Measurements from ENCODE around the gene MECR.
"Not testable (repeated sequence)": the region's sequence is repeated elsewhere in the genome, so short reads cannot be mapped to it uniquely, and the experiment has no call there.

The MECR gene

DNA sequence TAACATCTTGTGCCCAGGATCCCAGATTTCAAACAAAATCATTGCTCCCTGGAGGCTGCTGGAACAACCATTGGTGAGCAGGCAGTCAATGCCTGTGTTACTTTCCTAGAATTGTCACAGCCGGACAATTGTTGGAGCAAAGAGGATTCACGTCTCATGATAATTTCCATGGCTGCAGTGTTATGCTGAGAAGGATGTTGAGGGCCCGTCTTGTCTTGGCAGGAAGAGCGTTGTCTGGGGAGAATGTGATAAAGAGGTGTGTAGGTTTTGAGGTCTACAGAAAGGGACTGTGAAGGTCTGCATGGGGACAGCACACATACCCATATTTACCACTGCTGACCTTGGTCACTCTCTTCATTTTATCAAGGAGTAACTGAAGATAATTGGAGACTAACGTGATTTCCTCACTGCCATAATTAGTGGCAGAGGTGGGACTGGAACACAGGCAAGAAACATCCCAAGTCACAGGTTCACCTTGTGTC is 6.3 kb downstream of the MECR start:
- no peak overlapping the region for H3K4me3 ChIP-seq (ENCODE audit: insufficient read depth in 1 of 2, low read depth in 1 of 2, low read length in 2 of 2)
- H3K9ac ChIP-seq (ENCODE audit: low read length) = no peak overlapping the region
- H4K8ac ChIP-seq (ENCODE audit: low read length) = no peak overlapping the region
- no peak overlapping the region for H2BK12ac ChIP-seq (ENCODE audit: low read length in 2 of 2)
- H3K36me3 ChIP-seq (ENCODE audit: control insufficient read depth in 1 of 2, insufficient read depth in 2 of 2, low read depth in 1 of 2, low read length in 2 of 2) = peaks cover 0 to 44% of the 10 kb centered on the region in 2 experiments
- H3K14ac ChIP-seq (ENCODE audit: low read length in 2 of 2) = no peak overlapping the region
- H3K27me3 ChIP-seq (ENCODE audit: control insufficient read depth in 1 of 2, insufficient read depth in 1 of 2, low read length in 2 of 2) = no peaks in the 10 kb centered on the region
- no peak overlapping the region for H3K27ac ChIP-seq (ENCODE audit: low read length, poor library complexity, severe bottlenecking)
- H2BK120ac ChIP-seq (ENCODE audit: low read depth, low read length) = no peak overlapping the region
- H2BK5ac ChIP-seq (ENCODE audit: low read depth, low read length, poor library complexity, severe bottlenecking) = no peak overlapping the region
- H4K91ac ChIP-seq (ENCODE audit: low read length) = no peak overlapping the region
- H3K9me3 ChIP-seq (ENCODE audit: control insufficient read depth, low read length) = no peaks in the 10 kb centered on the region
- H3K18ac ChIP-seq (ENCODE audit: low read depth in 1 of 2, low read length in 2 of 2) = no peak overlapping the region
- no peak overlapping the region for H2BK15ac ChIP-seq (ENCODE audit: low read depth, poor library complexity, severe bottlenecking)
- no peak overlapping the region for H3K4ac ChIP-seq (ENCODE audit: low read depth in 1 of 2, low read length in 2 of 2)
- no peak overlapping the region for H3K4me2 ChIP-seq (ENCODE audit: low read length, poor library complexity, severe bottlenecking)
- no peak overlapping the region for H3K23ac ChIP-seq (ENCODE audit: low read length in 2 of 2)
- peaks cover 17% of the 10 kb centered on the region for H3K4me1 ChIP-seq (ENCODE audit: control insufficient read depth, insufficient read depth, low read depth, low read length)
- peaks cover 42% of the 10 kb centered on the region for H3K79me1 ChIP-seq (replicated peaks; ENCODE audit: low read length, poor library complexity, severe bottlenecking)
- H2AK5ac ChIP-seq (ENCODE audit: low read length, severe bottlenecking) = peak overlapping the region; percentile 1
- WGBS = 100% methylated on average over 5 of the region's 5 CpGs
- DNase-seq = no peak
- H2AFZ ChIP-seq (ENCODE audit: low read depth, low read length) = no peak overlapping the region

GRCh38 chr1:29223521-29223920 is 7.2 kb downstream of the MECR start:
- Histone ChIP-seq H3K4me3 (ENCODE audit: insufficient read depth in 1 of 2, low read depth in 1 of 2, low read length in 2 of 2) (no peak overlapping the region), H2AFZ (ENCODE audit: low read depth, low read length) (no peak overlapping the region), H3K4ac (ENCODE audit: low read depth in 1 of 2, low read length in 2 of 2) (no peak overlapping the region), H2BK12ac (ENCODE audit: low read length in 2 of 2) (no peak overlapping the region), H2BK15ac (ENCODE audit: low read depth, poor library complexity, severe bottlenecking) (no peak overlapping the region), H3K79me1 (replicated peaks; ENCODE audit: low read length, poor library complexity, severe bottlenecking) (peaks cover 41% of the 10 kb centered on the region), H4K8ac (ENCODE audit: low read length) (no peak overlapping the region), H3K18ac (ENCODE audit: low read depth in 1 of 2, low read length in 2 of 2) (no peak overlapping the region), H2BK5ac (ENCODE audit: low read depth, low read length, poor library complexity, severe bottlenecking) (no peak overlapping the region), H3K27ac (ENCODE audit: low read length, poor library complexity, severe bottlenecking) (peak overlapping the region; percentile 14), H3K4me2 (ENCODE audit: low read length, poor library complexity, severe bottlenecking) (no peak overlapping the region), H3K4me1 (ENCODE audit: control insufficient read depth, insufficient read depth, low read depth, low read length) (peaks cover 17% of the 10 kb centered on the region), H3K27me3 (ENCODE audit: control insufficient read depth in 1 of 2, insufficient read depth in 1 of 2, low read length in 2 of 2) (no peaks in the 10 kb centered on the region), H3K36me3 (ENCODE audit: control insufficient read depth in 1 of 2, insufficient read depth in 2 of 2, low read depth in 1 of 2, low read length in 2 of 2) (peaks cover 0 to 50% of the 10 kb centered on the region in 2 experiments), H3K14ac (ENCODE audit: low read length in 2 of 2) (no peak overlapping the region), H3K9me3 (ENCODE audit: control insufficient read depth, low read length) (no peaks in the 10 kb centered on the region), H2BK120ac (ENCODE audit: low read depth, low read length) (no peak overlapping the region), H3K23ac (ENCODE audit: low read length in 2 of 2) (no peak overlapping the region), H2AK5ac (ENCODE audit: low read length, severe bottlenecking) (no peak overlapping the region), H4K91ac (ENCODE audit: low read length) (no peak overlapping the region), H3K9ac (ENCODE audit: low read length) (no peak overlapping the region)
- DNase-seq = no peak
- WGBS = 93% methylated on average over 6 of the region's 6 CpGs

DNA sequence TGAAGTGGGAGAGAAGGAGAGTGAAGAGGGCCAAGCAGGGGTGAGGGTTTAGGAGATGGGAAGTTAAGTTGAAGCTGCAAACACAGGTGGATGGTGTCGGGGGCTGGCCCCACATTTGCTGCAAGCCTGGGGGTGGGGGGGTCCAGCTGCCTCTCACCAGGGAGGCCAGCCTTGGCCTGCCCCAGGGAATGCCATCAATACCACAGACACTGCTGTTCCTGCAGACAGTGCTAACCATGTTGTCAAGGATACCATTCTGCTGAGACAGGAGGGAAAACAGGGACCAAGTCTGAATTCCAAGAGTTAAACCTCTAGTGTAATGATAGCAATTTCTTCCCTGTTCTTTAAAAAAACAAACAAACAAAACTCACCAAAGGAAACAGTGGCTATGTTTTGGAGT is 8.0 kb downstream of the MECR start:
- no CpG with 5 or more reads among the region's 1 CpG for WGBS
- Histone ChIP-seq H4K91ac (ENCODE audit: low read length) (no peak overlapping the region), H3K14ac (ENCODE audit: low read length in 2 of 2) (no peak overlapping the region), H3K9me3 (ENCODE audit: control insufficient read depth, low read length) (no peaks in the 10 kb centered on the region), H3K36me3 (ENCODE audit: control insufficient read depth in 1 of 2, insufficient read depth in 2 of 2, low read depth in 1 of 2, low read length in 2 of 2) (peaks cover 0 to 52% of the 10 kb centered on the region in 2 experiments), H2BK5ac (ENCODE audit: low read depth, low read length, poor library complexity, severe bottlenecking) (no peak overlapping the region), H2BK120ac (ENCODE audit: low read depth, low read length) (no peak overlapping the region), H3K4me3 (ENCODE audit: insufficient read depth in 1 of 2, low read depth in 1 of 2, low read length in 2 of 2) (no peak overlapping the region), H3K23ac (ENCODE audit: low read length in 2 of 2) (no peak overlapping the region), H4K8ac (ENCODE audit: low read length) (no peak overlapping the region), H3K9ac (ENCODE audit: low read length) (no peak overlapping the region), H2BK12ac (ENCODE audit: low read length in 2 of 2) (no peak overlapping the region), H2BK15ac (ENCODE audit: low read depth, poor library complexity, severe bottlenecking) (no peak overlapping the region), H3K27me3 (ENCODE audit: control insufficient read depth in 1 of 2, insufficient read depth in 1 of 2, low read length in 2 of 2) (no peaks in the 10 kb centered on the region), H3K4ac (ENCODE audit: low read depth in 1 of 2, low read length in 2 of 2) (no peak overlapping the region), H3K4me2 (ENCODE audit: low read length, poor library complexity, severe bottlenecking) (peak overlapping the region; percentile 7), H3K27ac (ENCODE audit: low read length, poor library complexity, severe bottlenecking) (peak overlapping the region; percentile 61), H3K79me1 (replicated peaks; ENCODE audit: low read length, poor library complexity, severe bottlenecking) (peaks cover 39% of the 10 kb centered on the region), H3K4me1 (ENCODE audit: control insufficient read depth, insufficient read depth, low read depth, low read length) (peaks cover 17% of the 10 kb centered on the region), H2AFZ (ENCODE audit: low read depth, low read length) (no peak overlapping the region), H3K18ac (ENCODE audit: low read depth in 1 of 2, low read length in 2 of 2) (no peak overlapping the region), H2AK5ac (ENCODE audit: low read length, severe bottlenecking) (peak overlapping the region; percentile 72)
- no peak for DNase-seq

DNA sequence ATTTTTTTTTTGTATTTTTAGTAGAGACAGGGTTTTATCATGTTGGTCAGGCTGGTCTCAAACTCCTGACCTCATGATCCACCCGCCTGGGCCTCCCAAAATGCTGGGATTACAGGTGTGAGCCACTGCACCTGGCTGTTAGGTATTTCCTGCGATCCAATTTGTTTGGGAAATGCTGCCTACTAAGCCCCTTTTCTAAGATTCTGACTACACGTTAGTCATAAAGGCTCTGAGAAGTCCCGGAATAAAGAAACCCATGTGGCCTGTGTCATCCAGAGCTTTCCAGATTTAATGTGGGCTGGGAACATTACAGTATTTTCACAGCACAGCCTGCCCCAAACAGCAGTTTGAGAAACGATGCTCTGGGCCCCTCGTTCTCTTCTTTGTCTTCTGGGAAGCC is 8.5 kb downstream of the MECR start:
- not testable (repeated sequence) for H3K14ac ChIP-seq (ENCODE audit: low read length in 2 of 2); H4K91ac ChIP-seq (ENCODE audit: low read length); H4K8ac ChIP-seq (ENCODE audit: low read length); H2AFZ ChIP-seq (ENCODE audit: low read depth, low read length); H2BK120ac ChIP-seq (ENCODE audit: low read depth, low read length); H3K9me3 ChIP-seq (ENCODE audit: control insufficient read depth, low read length); H3K4ac ChIP-seq (ENCODE audit: low read depth in 1 of 2, low read length in 2 of 2); H3K18ac ChIP-seq (ENCODE audit: low read depth in 1 of 2, low read length in 2 of 2); H2BK12ac ChIP-seq (ENCODE audit: low read length in 2 of 2); DNase-seq; H3K27me3 ChIP-seq (ENCODE audit: control insufficient read depth in 1 of 2, insufficient read depth in 1 of 2, low read length in 2 of 2); H3K4me3 ChIP-seq (ENCODE audit: insufficient read depth in 1 of 2, low read depth in 1 of 2, low read length in 2 of 2); H3K9ac ChIP-seq (ENCODE audit: low read length); H3K23ac ChIP-seq (ENCODE audit: low read length in 2 of 2); H2BK15ac ChIP-seq (ENCODE audit: low read depth, poor library complexity, severe bottlenecking)
- 96% methylated on average over 6 of the region's 6 CpGs for WGBS
- Histone ChIP-seq H3K4me2 (ENCODE audit: low read length, poor library complexity, severe bottlenecking) (peak overlapping the region; percentile 7), H2AK5ac (ENCODE audit: low read length, severe bottlenecking) (peak overlapping the region; percentile 72), H3K79me1 (replicated peaks; ENCODE audit: low read length, poor library complexity, severe bottlenecking) (peaks cover 38% of the 10 kb centered on the region), H2BK5ac (ENCODE audit: low read depth, low read length, poor library complexity, severe bottlenecking) (peak overlapping the region; percentile 25), H3K4me1 (ENCODE audit: control insufficient read depth, insufficient read depth, low read depth, low read length) (peaks cover 15% of the 10 kb centered on the region), H3K36me3 (ENCODE audit: control insufficient read depth in 1 of 2, insufficient read depth in 2 of 2, low read depth in 1 of 2, low read length in 2 of 2) (peaks cover 0 to 52% of the 10 kb centered on the region in 2 experiments), H3K27ac (ENCODE audit: low read length, poor library complexity, severe bottlenecking) (peak overlapping the region; percentile 61)
